Lower leg skin (tissue), 3 donors: ENCODE results near the gene EFCAB9.

ENCODE experiments used
- POLR2A ChIP-seq, 2 donors: fragments of 450-650 bp; IDR thresholded peaks; one replicate each; pipeline ENCODE4 v1.6.1; 2016 to 2017; ENCODE audit warnings: antibody characterized with exemption in 2 of 2, mild to moderate bottlenecking in 1 of 2, moderate library complexity in 1 of 2
- TF ChIP-seq, protein P1 (sequence below), 3 donors: fragments of 450-650 bp; IDR thresholded peaks; one replicate each; pipeline ENCODE4 v1.5.1; 2016; ENCODE audit warnings: antibody characterized with exemption in 3 of 3, mild to moderate bottlenecking in 3 of 3, moderate library complexity in 2 of 3

DNA sequence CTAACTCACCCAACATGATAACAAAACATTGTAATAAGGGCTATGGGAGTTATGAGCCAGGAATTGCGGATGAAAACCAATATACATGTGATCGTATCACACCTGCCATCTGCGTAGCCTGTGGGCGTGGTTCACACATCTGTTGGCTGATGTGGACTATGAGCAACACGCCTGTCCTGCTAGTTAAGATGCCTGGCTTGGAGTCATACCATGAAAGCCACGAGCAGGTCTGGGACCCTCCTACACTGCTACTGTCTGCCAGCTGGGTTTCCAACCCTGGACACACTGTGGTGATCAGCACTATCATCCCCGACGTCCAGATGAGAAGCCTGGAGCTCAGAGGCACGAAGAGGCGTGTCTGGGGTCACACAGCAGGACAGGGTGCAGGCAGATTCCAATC is 46.1 kb upstream of the EFCAB9 start:
- TF ChIP-seq, protein P1, sequence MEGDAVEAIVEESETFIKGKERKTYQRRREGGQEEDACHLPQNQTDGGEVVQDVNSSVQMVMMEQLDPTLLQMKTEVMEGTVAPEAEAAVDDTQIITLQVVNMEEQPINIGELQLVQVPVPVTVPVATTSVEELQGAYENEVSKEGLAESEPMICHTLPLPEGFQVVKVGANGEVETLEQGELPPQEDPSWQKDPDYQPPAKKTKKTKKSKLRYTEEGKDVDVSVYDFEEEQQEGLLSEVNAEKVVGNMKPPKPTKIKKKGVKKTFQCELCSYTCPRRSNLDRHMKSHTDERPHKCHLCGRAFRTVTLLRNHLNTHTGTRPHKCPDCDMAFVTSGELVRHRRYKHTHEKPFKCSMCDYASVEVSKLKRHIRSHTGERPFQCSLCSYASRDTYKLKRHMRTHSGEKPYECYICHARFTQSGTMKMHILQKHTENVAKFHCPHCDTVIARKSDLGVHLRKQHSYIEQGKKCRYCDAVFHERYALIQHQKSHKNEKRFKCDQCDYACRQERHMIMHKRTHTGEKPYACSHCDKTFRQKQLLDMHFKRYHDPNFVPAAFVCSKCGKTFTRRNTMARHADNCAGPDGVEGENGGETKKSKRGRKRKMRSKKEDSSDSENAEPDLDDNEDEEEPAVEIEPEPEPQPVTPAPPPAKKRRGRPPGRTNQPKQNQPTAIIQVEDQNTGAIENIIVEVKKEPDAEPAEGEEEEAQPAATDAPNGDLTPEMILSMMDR (IDR thresholded peaks at IDR 0.05), result no peak
- no peak for TF ChIP-seq POLR2A (IDR thresholded peaks at IDR 0.05)
